ENCODE results near the gene DNAH5. TPM values are rescaled to one million over a fixed set of nuclear protein-coding genes. Genes with fewer than 3 reads are reported as not detected.
A peak's percentile ranks its signal among the peaks of the same experiment; 100 is the strongest.

DNAH5 gene
- total RNA-seq, 6 experiments from 2014 or later, result 1.2 to 16.2 (median 3.4) TPM

DNA sequence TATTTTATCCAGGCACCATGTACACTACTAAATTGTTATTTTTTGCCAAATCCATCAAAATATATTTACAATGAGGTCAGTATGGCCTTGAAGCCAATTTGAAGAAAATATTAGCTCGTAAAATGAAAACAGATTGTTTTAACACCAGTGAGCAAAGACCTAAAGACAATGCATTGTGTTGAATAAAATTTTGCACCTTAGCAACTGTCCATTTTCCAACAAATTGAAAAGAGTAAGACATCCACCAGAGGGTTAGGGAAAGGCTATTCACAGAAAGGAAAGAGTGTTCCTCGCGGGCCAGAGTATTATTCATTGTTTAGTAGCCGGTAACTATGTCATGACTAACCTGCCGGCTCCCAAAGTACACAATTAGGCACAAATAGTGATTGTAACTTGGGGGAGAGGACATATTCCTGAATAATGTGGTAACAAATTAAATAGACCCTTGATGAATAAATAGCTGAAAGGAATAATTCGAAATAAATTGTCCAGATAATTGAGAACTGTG, 213.3 kb downstream of the DNAH5 start:
- Histone ChIP-seq H3K27ac (no peak overlapping the region), H3K9me3 (no peaks in the 10 kb centered on the region), H3K36me3 (peaks cover 0 to 1% (median 0%) of the 10 kb centered on the region in 4 donors), H3K27me3 (no peaks in the 10 kb centered on the region), H3K4me1 (no peaks in the 10 kb centered on the region), H3K4me3 (no peak overlapping the region)
- ATAC-seq (no peak), DNase-seq (no peak)
- no peak for TF ChIP-seq POLR2A (IDR thresholded peaks at IDR 0.05)
- TF ChIP-seq, protein P1, sequence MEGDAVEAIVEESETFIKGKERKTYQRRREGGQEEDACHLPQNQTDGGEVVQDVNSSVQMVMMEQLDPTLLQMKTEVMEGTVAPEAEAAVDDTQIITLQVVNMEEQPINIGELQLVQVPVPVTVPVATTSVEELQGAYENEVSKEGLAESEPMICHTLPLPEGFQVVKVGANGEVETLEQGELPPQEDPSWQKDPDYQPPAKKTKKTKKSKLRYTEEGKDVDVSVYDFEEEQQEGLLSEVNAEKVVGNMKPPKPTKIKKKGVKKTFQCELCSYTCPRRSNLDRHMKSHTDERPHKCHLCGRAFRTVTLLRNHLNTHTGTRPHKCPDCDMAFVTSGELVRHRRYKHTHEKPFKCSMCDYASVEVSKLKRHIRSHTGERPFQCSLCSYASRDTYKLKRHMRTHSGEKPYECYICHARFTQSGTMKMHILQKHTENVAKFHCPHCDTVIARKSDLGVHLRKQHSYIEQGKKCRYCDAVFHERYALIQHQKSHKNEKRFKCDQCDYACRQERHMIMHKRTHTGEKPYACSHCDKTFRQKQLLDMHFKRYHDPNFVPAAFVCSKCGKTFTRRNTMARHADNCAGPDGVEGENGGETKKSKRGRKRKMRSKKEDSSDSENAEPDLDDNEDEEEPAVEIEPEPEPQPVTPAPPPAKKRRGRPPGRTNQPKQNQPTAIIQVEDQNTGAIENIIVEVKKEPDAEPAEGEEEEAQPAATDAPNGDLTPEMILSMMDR (IDR thresholded peaks at IDR 0.05), result no peak
- WGBS (ENCODE audit: insufficient coverage, low coverage, low lambda C conversion rate, missing lambda C conversion rate), result 79% methylated on average over 6 of the region's 6 CpGs
- intact Hi-C loops (cut with DNase I), result no loop called here

DNA sequence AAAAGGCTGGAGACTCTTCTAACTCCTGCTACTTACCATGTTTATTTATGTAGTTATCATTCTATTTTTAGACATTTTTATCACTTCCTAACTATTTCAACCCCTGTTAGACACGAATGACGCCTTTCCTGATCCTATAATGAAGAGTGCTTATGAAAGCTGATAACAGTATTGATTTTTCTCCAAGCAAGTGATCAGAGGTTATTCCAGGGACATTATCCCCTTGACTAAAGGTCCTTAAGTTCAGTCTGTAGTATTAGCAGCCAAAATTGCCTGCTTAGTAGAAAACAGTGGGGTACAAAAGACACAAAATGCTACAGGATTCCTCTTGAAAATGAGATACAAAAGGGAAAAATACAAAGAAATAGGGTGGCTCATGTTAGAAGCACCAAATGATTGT, 235.6 kb downstream of the DNAH5 start:
- no peaks in the 10 kb centered on the region for H3K36me3 ChIP-seq
- no peaks in the 10 kb centered on the region for H3K9me3 ChIP-seq
- TF ChIP-seq POLR2A (IDR thresholded peaks at IDR 0.05), result no peak
- TF ChIP-seq, protein P1 (IDR thresholded peaks at IDR 0.05), result no peak
- intact Hi-C loops (cut with DNase I), result no loop called here
- no peak overlapping the region for H3K27ac ChIP-seq
- peaks cover 0 to 10% (median 0%) of the 10 kb centered on the region in 4 donors for H3K4me1 ChIP-seq
- H3K27me3 ChIP-seq, result no peaks in the 10 kb centered on the region
- WGBS (ENCODE audit: insufficient coverage, low coverage, low lambda C conversion rate, missing lambda C conversion rate), result 11% methylated on average over 2 of the region's 2 CpGs
- no peak overlapping the region for H3K4me3 ChIP-seq
- DNase-seq, result no peak
- peak; percentile 57 to 96 (median 79) for ATAC-seq

DNA sequence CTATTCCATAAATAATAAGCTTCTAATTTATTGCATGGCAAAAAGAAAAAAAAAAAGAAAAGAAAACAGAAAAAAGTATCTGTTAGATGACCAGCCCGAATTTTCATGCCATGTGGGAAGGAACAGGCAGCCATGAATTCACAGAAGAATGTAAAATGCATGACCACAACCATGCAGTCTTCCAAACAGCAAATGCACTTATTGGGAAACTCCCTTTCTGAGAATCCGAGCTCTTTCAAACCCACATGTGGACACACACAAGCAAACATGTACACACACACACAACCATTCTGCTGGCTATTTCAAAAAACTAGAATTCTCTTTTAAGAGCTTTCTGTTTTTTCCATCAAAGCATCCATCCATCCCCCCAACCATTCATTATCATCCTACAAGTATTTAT, 236.1 kb downstream of the DNAH5 start:
- Histone ChIP-seq H3K4me3 (no peak overlapping the region), H3K27me3 (no peaks in the 10 kb centered on the region), H3K9me3 (no peaks in the 10 kb centered on the region), H3K27ac (no peak overlapping the region), H3K4me1 (peaks cover 0 to 10% (median 0%) of the 10 kb centered on the region in 4 donors), H3K36me3 (no peaks in the 10 kb centered on the region)
- DNase-seq, result no peak
- ATAC-seq, result peak in 2 of 4 donors; percentile 51 to 59
- TF ChIP-seq POLR2A (IDR thresholded peaks at IDR 0.05), result no peak
- TF ChIP-seq, protein P1 (IDR thresholded peaks at IDR 0.05), result no peak
- intact Hi-C loops (cut with DNase I), result no loop called here
- 43% methylated on average over 2 of the region's 2 CpGs for WGBS (ENCODE audit: insufficient coverage, low coverage, low lambda C conversion rate, missing lambda C conversion rate)

DNA sequence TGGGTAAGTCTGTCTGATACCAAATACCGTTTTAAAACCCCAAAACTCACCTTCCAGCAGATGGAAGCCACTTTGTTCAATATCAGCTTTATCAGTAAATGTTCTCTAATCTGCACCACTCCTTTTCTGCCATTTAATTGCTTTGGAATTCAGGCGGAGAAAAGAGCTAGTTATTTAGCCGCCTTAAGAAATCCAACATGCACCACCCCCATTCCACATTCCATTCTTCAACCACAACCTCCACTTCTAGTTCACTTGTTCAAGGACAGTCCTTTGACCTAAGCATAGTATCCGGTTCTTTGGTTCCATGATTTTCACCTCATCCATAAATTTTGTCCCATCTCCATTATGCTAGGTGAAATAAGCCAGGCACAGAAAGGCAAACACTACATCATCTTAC, 240.1 kb downstream of the DNAH5 start:
- WGBS (ENCODE audit: insufficient coverage, low coverage, low lambda C conversion rate, missing lambda C conversion rate), result 80% methylated on average over 3 of the region's 4 CpGs
- no peaks in the 10 kb centered on the region for H3K9me3 ChIP-seq
- H3K27me3 ChIP-seq, result no peaks in the 10 kb centered on the region
- ATAC-seq (no peak), DNase-seq (no peak)
- H3K36me3 ChIP-seq, result no peaks in the 10 kb centered on the region
- no peak overlapping the region for H3K27ac ChIP-seq
- H3K4me3 ChIP-seq, result no peak overlapping the region
- peaks cover 0 to 10% (median 0%) of the 10 kb centered on the region in 4 donors for H3K4me1 ChIP-seq
- intact Hi-C loops (cut with DNase I), result no loop called here
- no peak for TF ChIP-seq POLR2A (IDR thresholded peaks at IDR 0.05)
- TF ChIP-seq, protein P1 (IDR thresholded peaks at IDR 0.05), result no peak

DNA sequence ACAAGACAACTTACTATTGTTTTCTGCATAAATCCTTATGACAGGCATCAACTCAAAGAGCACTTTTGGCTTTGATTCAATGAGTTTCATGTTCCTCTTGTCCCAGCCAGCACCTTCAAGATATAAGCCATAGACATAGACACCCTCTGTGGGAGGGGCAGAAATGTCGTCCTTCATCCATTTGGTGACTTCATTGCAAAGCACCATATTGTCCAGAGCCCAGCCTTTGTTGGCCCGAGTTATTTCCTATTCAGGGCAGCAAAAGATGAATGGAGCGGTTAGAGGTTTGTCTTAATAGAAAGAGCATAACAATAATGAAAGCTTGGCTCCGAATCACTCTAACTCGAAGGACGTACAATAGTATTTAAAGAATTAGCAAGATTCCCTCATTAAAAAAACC, 243.9 kb downstream of the DNAH5 start:
- intact Hi-C loops (cut with DNase I), result no loop called here
- ATAC-seq (no peak), DNase-seq (no peak)
- H3K4me1 ChIP-seq, result no peaks in the 10 kb centered on the region
- TF ChIP-seq POLR2A (IDR thresholded peaks at IDR 0.05), result no peak
- TF ChIP-seq, protein P1 (IDR thresholded peaks at IDR 0.05), result no peak
- H3K27ac ChIP-seq, result no peak overlapping the region
- 81% methylated on average over 6 of the region's 6 CpGs for WGBS (ENCODE audit: insufficient coverage, low coverage, low lambda C conversion rate, missing lambda C conversion rate)
- no peak overlapping the region for H3K4me3 ChIP-seq
- no peaks in the 10 kb centered on the region for H3K36me3 ChIP-seq
- no peaks in the 10 kb centered on the region for H3K27me3 ChIP-seq
- H3K9me3 ChIP-seq, result no peaks in the 10 kb centered on the region

All from right lobe of liver (tissue), 6 donors.